COR-L47 (cell line): ENCODE measurements around the gene CTCF.
"Not testable (repeated sequence)": the region's sequence is repeated elsewhere in the genome, so short reads cannot be mapped to it uniquely, and the experiment has no call there.

Experiments used
- DNase-seq: peaks from one replicate; lab custom pipeline; 2025; lab: John Stamatoyannopoulos, UW

CTCF gene

GRCh38 chr16:67562526-67562917 is at the start of gene CTCF:
CTCF (plus strand) TSS chr16:67562526; CDS start chr16:67610833, 48,307 bp downstream.
- peak; percentile 82 for DNase-seq

- not testable (repeated sequence) for DNase-seq
These were observed 48.4 kb upstream of the CTCF start for GRCh38 chr16:67513892-67514291.

GRCh38 chr16:67514382-67514828 is 47.9 kb upstream of the CTCF start:
- peak; percentile 75 for DNase-seq

- DNase-seq: no peak
These were observed 45.8 kb upstream of the CTCF start for GRCh38 chr16:67516296-67517154.

- DNase-seq: no peak
These were observed 45.2 kb upstream of the CTCF start for GRCh38 chr16:67517155-67517445.

GRCh38 chr16:67517661-67518423 is 44.5 kb upstream of the CTCF start:
- DNase-seq: no peak

GRCh38 chr16:67518676-67519075 is 43.6 kb upstream of the CTCF start:
- no peak for DNase-seq

- no peak for DNase-seq
These were observed 43.1 kb upstream of the CTCF start for GRCh38 chr16:67519242-67519641.

- peak; percentile 92 for DNase-seq
These were observed 41.1 kb upstream of the CTCF start for GRCh38 chr16:67521095-67521804.

GRCh38 chr16:67525176-67525860 is 37.0 kb upstream of the CTCF start:
- no peak for DNase-seq

- no peak for DNase-seq
These were observed 36.1 kb upstream of the CTCF start for GRCh38 chr16:67526149-67526791.

- peak; percentile 53 for DNase-seq
These were observed 34.0 kb upstream of the CTCF start, which contains the start of gene RIPOR1 for GRCh38 chr16:67528222-67528869. RIPOR1 (plus strand) TSS chr16:67528829; CDS start chr16:67538447, 9,618 bp downstream.

GRCh38 chr16:67528870-67529581 is 33.3 kb upstream of the CTCF start:
- DNase-seq: peak; percentile 53

GRCh38 chr16:67529582-67530012 is 32.7 kb upstream of the CTCF start:
- no peak for DNase-seq

- DNase-seq: peak; percentile 62
These were observed 32.0 kb upstream of the CTCF start for GRCh38 chr16:67530013-67530939.

GRCh38 chr16:67531247-67531646 is 31.1 kb upstream of the CTCF start:
- DNase-seq: no peak

GRCh38 chr16:67533024-67533560 is 29.2 kb upstream of the CTCF start:
- no peak for DNase-seq

GRCh38 chr16:67533987-67534386 is 28.3 kb upstream of the CTCF start:
- DNase-seq: not testable (repeated sequence)

GRCh38 chr16:67534431-67534830 is 27.9 kb upstream of the CTCF start:
- DNase-seq: no peak
